ENCODE measurements around the gene CLMN. TPM values are rescaled to one million over a fixed set of nuclear protein-coding genes. Genes with fewer than 3 reads are reported as not detected.

CLMN gene
- total and polyA plus RNA-seq, 2 donors (not counting 3 experiments of a cell fraction or from before 2014, with no cell fraction given) = 0.72 to 9.6 TPM

DNA sequence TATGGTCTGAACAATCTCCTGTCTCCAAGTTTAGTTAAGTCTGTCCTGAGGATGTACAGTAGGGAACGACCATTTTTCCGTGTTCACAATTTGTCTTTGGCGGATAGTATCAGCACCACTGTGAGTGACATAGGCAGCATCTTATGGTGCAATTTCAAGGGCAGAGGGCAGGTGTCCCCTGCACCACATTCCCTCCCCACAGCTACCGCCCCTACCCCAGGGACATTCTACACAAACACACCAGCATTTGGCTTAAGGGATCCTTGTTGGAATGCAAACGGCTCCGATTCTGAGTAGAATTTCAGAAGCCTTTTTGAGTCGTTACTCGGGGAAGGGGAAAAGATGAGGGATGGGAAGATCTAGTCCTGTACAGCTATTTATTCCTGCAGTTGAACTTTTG lies 137.3 kb downstream of the CLMN start:
- intact Hi-C loops (cut with micrococcal nuclease) (loop anchor here (5.0 kb wide), 1 partner anchor 135 kb away; the partner anchor contains the start of gene CLMN), dilution Hi-C loops (cut with MboI; ENCODE audit: extremely low pct_ligation_motif_present, low sequenced_read_pairs) (no loop called here)
- DNase-seq (ENCODE audit: low read depth, low spot score) (no peak), FAIRE-seq (peak; percentile 47)
- Histone ChIP-seq H3K9me1 (replicated peaks; ENCODE audit: control insufficient read depth, extremely low read depth, insufficient read depth, low read length) (no peaks in the 10 kb centered on the region), H3K27me3 (ENCODE audit: control insufficient read depth in 2 of 2, insufficient read depth in 2 of 2, low read length in 2 of 2) (no peaks in the 10 kb centered on the region), H3K36me3 (ENCODE audit: control insufficient read depth in 2 of 2, extremely low read depth in 1 of 2, insufficient read depth in 2 of 2, low read length in 2 of 2) (no peaks in the 10 kb centered on the region), H4K20me1 (replicated peaks; ENCODE audit: control insufficient read depth, extremely low read depth, insufficient read depth, low read length) (no peaks in the 10 kb centered on the region), H3K4me1 (ENCODE audit: control insufficient read depth, extremely low read depth, insufficient read depth, low read length) (peaks cover 38% of the 10 kb centered on the region), H3K4me2 (ENCODE audit: insufficient read depth, low read length) (no peak overlapping the region), H3K79me2 (ENCODE audit: control insufficient read depth, insufficient read depth, low read length) (no peaks in the 10 kb centered on the region), H3K4me3 (replicated peaks in 1 of 3; ENCODE audit: insufficient read depth in 1 of 3, low read depth in 1 of 3, low read length in 3 of 3) (no peak overlapping the region), H3K27ac (ENCODE audit: insufficient read depth, low read depth, low read length) (no peak overlapping the region), H3K9ac (replicated peaks; ENCODE audit: extremely low read depth, insufficient read depth, low read length) (no peak overlapping the region), H3K9me3 (replicated peaks; ENCODE audit: control insufficient read depth, insufficient read depth, low read length) (no peaks in the 10 kb centered on the region), H2AFZ (ENCODE audit: low read depth, low read length) (no peak overlapping the region)
- TF ChIP-seq, protein P1, sequence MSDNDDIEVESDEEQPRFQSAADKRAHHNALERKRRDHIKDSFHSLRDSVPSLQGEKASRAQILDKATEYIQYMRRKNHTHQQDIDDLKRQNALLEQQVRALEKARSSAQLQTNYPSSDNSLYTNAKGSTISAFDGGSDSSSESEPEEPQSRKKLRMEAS (IDR thresholded peaks at IDR 0.05; ENCODE audit: insufficient read depth, insufficient read length) = no peak
- TF ChIP-seq MYC (IDR thresholded peaks at IDR 0.05; ENCODE audit: low read depth, low read length) = no peak
- TF ChIP-seq POLR2A (IDR thresholded peaks at IDR 0.05; ENCODE audit: low read depth, low read length) = no peak
- no peak for TF ChIP-seq JUN (IDR thresholded peaks at IDR 0.05; ENCODE audit: borderline replicate concordance, insufficient read depth, insufficient read length, low read depth)
- TF ChIP-seq FOS (IDR thresholded peaks at IDR 0.05; ENCODE audit: borderline replicate concordance, insufficient read depth, low read length) = no peak
- no peak for TF ChIP-seq GATA2 (IDR thresholded peaks at IDR 0.05; ENCODE audit: insufficient read depth, insufficient read length, low read depth, low read length)
- TF ChIP-seq EZH2 (IDR thresholded peaks at IDR 0.05; ENCODE audit: borderline replicate concordance, low read depth, low read length, severe bottlenecking) = no peak
- TF ChIP-seq, protein P2, sequence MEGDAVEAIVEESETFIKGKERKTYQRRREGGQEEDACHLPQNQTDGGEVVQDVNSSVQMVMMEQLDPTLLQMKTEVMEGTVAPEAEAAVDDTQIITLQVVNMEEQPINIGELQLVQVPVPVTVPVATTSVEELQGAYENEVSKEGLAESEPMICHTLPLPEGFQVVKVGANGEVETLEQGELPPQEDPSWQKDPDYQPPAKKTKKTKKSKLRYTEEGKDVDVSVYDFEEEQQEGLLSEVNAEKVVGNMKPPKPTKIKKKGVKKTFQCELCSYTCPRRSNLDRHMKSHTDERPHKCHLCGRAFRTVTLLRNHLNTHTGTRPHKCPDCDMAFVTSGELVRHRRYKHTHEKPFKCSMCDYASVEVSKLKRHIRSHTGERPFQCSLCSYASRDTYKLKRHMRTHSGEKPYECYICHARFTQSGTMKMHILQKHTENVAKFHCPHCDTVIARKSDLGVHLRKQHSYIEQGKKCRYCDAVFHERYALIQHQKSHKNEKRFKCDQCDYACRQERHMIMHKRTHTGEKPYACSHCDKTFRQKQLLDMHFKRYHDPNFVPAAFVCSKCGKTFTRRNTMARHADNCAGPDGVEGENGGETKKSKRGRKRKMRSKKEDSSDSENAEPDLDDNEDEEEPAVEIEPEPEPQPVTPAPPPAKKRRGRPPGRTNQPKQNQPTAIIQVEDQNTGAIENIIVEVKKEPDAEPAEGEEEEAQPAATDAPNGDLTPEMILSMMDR (IDR thresholded peaks at IDR 0.05; ENCODE audit: extremely low read depth in 1 of 2, insufficient read depth in 1 of 2, low read depth in 1 of 2, low read length in 2 of 2) = no peak
- no peak for TF ChIP-seq POLR2AphosphoS5 (IDR thresholded peaks at IDR 0.05; ENCODE audit: insufficient read depth, low read depth, low read length)
- no TSS peak for BruUV-seq (replicated peaks)
- ChIA-PET POLR2A (no interaction called here), CTCF (interaction anchor here (2.6 to 3.1 kb wide), 2 partner anchors 8 to 179 kb away, joined by 12 to 19 read pairs; no protein-coding TSS in a partner anchor)
